HK-2 (cell line): ENCODE results near the gene ALDH1L2.
"Not testable (repeated sequence)": the region's sequence is repeated elsewhere in the genome, so short reads cannot be mapped to it uniquely, and the experiment has no call there.

Experiments used
- DNase-seq: peaks from one replicate; pipeline ENCODE4 v3.0.0-alpha.2; 2018; ENCODE audit not compliant: unreplicated experiment

ALDH1L2 gene

DNA sequence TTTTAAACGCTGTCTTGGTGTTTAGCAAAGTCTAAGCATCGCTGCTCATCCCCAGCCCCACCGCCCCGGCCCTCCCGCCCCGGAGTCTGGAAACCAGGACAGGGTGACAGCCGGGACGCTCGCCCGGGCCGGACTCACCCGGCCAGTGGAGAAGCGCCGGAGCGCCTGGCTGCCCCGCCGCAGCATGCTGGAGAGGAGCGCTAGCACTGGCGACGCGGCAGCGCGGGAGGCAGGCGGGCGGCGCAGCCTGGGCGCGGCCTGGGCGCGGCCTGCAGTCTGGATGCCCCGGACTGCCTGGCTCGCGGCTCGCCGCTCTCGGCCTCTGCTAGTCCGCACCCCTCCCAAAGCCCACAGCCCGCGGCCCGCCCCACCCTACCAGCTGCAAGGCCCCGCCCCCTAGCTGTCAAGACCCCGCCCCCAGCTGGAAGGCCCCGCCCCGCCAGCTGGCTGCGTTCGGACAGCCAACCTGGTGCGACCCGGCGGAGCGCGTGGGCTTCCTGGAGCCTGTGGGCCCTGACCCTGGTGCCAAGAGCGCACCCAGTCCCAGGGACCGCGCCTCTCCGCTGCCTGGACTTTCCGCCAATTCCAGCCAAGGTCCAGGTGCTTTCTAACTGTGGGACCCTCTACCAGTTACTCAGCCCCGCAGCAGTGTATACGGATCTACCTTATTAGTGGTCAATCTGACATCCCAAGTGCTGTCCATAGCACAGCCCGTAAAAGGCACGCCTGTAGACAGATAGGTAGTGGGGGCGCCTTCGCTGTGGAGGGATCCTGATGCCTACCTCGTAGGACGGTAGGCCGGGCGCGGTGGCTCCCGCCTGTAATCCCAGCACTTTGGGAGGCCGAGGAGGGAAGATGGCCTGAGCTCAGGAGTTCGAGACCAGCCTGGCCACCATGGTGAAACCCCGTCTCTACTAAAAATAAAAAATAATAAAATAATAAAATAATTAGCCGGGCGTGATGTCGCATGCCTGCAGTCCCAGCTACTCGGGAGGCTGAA, at the start of gene ALDH1L2:
Gene ALDH1L2 (minus strand): TSS at position 208 of the 1,000 bp plus-strand sequence. CDS start 22 bp downstream, at position 186.
- peak; percentile 75 for DNase-seq

- DNase-seq: no peak
Measured at GRCh38 chr12:105120551-105120950, 36.3 kb upstream of the ALDH1L2 start.

DNA sequence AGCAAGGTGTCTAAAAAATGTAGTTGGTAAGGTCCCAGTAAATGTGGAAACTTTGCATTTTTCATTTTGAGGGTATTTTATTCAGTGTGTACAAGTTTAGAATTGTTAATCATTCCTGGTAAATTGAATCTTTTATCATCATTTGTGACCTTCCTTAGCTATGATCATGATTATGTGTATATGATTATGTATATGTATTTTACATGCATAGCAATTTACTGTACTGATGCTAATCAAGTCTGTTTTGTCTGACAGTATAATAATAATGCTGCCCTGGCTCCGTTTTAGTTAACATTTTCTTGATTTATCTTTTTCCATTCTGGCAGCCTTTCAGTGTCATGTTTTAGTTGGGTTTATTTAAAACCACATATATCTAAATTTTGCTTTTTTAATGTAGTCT, 32.7 kb upstream of the ALDH1L2 start:
- DNase-seq: no peak

- no peak for DNase-seq
Measured at GRCh38 chr12:105113094-105113493, 28.8 kb upstream of the ALDH1L2 start.

GRCh38 chr12:105110851-105111250, 26.6 kb upstream of the ALDH1L2 start:
- no peak for DNase-seq

DNA sequence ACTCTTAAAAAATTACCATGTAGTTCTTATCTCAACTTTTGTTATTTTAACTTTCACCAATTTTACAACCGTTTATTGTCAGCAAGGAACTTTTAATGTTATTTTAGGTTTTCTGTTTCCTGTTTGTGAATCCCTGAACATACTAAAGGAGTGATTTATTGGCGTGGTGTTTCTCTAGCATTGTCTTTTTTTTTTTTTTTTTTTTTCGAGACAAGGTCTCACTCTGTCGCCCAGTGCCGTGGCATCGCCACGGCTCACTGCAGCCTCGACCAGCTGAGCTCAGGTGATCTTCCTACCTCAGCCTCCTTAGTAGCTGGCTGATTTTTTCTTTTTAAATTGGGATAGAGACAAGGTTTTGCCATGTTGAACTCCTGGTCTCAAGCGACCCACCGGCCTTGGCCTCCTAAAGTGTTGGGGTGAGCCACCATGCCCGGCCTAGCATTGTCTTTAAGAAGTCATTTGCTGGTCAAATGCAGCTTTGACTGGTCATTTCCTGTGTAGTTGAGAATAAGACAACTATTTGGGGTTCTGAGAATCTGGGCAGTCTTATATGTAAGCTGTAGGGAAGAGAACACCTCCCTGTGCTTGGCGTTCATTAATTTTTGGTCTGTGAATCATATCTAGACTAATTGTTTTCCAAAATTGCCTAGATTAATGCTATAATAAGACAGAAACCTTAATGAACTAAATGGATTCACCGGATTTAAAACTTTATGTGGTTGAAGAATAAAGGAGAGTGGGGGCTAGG, 25.4 kb upstream of the ALDH1L2 start:
- DNase-seq: peak; percentile 27

DNA sequence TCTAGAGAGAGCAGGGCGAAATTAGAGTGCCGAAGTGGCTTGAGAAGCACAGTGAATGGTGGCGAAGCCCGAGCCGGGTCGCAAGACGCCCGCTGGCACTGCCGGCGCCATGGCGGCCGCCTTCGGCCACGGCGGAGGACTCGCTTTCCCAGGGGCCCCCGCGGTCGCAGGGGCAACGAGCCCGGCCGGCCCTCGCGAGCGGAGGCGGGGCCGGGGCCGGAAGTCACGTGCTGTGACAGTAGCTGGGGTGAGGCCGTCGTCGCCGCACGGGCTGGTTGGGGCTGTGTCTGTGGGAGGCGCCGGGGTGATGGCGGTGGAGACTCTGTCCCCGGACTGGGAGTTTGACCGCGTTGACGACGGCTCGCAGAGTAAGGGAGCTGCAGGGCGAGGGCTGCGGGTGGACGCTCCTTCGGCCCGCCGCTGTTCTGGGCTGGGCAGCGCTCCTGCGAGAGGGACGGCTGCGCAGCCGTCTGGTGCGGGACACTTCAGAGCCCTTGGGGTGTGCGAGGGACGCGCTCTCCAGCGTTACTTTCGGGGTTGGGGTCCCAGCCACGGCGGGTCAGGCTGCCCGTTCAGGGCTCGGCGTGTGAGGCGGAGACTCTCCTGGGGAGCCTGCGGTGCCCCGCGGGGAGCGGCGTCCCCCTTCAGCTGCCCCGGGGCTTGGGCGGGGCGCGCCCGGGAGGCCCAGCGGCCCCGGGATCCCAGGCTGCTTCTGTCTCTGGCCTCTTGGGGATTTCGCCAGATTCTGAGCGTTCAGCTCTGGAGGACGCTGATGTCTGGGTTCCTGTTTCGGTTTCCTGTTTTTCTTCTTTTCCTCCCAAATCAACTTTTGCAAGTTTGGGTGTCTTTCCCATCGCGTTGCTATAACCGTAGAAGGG, 23.5 kb upstream of the ALDH1L2 start, which contains the start of gene WASHC4:
Gene WASHC4 (plus strand): TSS at position 238 of the 878 bp plus-strand sequence. CDS start 70 bp downstream, at position 308.
- peak; percentile 94 for DNase-seq

GRCh38 chr12:105107171-105107493, 22.9 kb upstream of the ALDH1L2 start:
- no peak for DNase-seq

GRCh38 chr12:105106621-105107020, 22.4 kb upstream of the ALDH1L2 start:
- no peak for DNase-seq

DNA sequence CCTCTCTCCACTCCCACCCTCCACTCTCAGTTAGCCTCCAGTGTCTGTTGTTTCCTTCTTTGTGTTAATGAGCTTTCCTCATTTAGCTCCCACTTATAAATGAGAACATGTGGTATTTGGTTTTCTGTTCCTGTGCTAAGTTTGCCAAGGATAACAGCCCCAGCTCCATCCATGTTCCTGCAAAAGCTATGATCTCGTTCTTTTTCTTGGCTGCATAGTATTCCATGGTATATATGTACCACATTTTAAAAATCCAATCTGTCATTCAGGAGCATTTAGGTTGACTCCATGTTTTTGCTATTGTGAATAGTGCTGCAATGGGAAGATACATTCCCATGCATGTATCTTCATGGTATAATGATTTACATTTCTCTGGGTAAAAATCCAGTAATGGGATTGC, 20.5 kb upstream of the ALDH1L2 start:
- DNase-seq: no peak

DNA sequence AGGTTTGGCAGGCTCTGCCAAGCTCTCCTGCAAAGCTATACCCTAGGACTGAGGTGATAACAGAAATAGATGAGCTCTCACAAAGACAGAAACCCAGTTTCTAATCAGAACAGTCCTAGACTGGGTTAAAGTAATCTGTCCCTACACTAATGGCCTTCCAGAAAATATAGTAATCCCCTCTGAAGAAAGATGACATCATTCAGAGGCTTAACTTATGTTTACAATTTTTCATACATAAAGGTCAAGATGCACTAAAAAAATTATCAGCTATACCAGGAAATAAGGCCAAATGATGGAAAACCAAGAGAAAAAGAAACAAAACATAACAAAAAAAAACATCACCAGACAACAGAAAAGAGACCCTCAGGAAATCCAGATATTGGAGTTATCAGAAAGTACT, 18.4 kb upstream of the ALDH1L2 start:
- DNase-seq: no peak

DNA sequence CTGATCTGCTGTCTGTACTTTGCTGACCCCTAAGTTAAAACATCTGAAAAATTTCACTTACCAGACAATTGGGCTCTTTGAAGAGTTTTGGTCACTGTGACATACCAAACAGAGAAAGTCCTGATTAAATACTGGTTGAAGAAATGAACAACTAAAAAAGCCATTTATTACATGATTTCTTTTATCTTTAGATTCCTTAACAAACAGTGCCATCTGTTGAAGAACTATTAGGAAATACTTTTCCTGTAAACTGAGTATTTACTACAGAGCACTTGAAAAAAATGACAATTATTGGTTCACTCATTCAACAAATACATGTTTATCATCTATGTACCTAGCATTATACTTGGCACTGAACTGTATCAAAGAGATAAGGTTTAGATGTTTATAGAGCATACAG, 16.7 kb upstream of the ALDH1L2 start:
- DNase-seq: no peak

GRCh38 chr12:105100207-105100985, 16.1 kb upstream of the ALDH1L2 start:
- no peak for DNase-seq

GRCh38 chr12:105099356-105099755, 15.1 kb upstream of the ALDH1L2 start:
- DNase-seq: no peak

- DNase-seq: not testable (repeated sequence)
Measured at GRCh38 chr12:105095338-105095737, 11.1 kb upstream of the ALDH1L2 start.

GRCh38 chr12:105092336-105092735, 8.1 kb upstream of the ALDH1L2 start:
- DNase-seq: no peak

DNA sequence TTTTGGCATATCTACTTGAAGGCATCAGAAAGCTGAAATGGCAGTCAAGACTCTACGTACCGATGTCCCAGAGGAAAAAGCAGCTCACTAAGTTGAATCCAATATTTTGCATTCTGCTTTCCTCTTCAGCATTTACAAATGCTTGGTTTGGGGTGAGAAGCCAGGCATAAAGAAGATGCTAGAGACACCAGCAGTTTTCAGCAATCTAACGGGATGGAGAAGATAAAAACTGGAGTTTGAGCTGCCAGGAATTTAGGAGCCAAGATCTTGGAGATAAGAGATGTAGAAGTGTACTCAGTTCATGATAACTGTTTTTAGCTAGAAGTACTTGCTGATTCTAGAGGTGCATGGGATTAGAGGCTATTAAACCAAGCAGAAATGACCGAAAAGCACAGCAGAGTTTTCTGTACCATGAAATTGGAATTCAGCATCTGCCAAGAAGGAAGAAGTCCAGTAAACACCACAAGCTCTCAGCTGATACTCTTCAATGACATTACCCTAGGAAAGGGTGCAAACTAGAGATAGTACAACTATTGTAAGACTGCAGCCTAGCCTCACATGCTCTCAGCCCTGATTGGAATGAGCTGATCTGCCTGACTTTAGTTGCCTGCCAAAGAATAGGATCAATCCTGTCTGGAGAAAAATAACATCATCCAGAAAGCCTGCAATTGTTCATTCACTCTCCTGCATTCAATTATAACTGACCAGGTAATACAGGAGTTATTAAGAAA, 7.4 kb upstream of the ALDH1L2 start:
- no peak for DNase-seq

GRCh38 chr12:105090361-105090760, 6.1 kb upstream of the ALDH1L2 start:
- no peak for DNase-seq

DNA sequence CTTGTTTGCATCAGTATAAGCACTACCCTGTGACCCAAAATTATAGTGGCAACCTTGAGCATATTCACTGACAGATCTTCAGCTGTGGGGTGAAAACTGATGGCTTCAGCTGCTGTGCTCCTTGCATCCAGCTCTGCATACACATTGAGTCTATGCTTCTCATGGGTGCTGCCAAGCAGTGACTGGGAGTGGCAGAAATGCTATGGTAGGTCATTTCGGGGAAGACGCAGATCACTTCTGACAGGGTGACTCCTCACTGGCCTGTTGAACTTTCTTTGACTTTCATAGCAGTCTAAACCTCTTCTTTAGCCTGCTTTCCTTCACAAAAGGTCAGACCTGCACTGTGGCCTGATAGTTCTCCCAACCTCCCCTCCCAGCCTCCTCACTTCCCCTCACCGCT, 5.6 kb upstream of the ALDH1L2 start:
- no peak for DNase-seq

DNA sequence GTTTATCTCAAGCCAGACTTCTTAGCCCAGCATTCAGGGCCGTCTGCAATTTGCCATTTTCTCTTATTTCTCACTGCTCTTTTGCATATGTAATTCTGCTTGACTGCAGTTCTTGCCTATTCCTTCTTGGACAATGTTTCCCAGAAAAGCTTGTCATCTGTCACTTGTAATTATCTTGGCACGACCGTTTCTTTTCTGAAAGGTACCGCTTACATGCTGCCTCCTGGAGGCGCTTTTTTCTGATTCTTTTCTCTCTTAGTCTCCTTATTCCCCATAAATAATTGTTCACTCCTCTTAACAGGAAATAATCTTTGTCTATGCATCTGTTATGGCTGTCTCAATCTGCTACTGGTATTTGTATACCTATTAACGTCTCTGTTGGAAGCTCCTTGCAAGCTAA, 1.2 kb upstream of the ALDH1L2 start:
- DNase-seq: no peak
